Transverse colon (tissue), 4 donors: Measurements from ENCODE around the gene RGS6. TPM values are rescaled to one million over a fixed set of nuclear protein-coding genes. Genes with fewer than 3 reads are reported as not detected.

Source experiments
- DNase-seq: peaks from one replicate; pipeline ENCODE4 v3.0.0-alpha.2; 2019
- H3K27ac ChIP-seq, 4 donors: fragments of 200-600 bp; sonication (generic); 2 replicates each; pipeline ENCODE4 v1.5.1; 2016 to 2018; ENCODE audit warnings: inconsistent platforms in 4 of 4
- H3K27me3 ChIP-seq: fragments of 200-600 bp; sonication (generic); 2 replicates; pipeline ENCODE4 v1.5.1; 2017; ENCODE audit warnings: inconsistent platforms
- H3K36me3 ChIP-seq, 4 donors: fragments of 200-600 bp; sonication (generic); 2 replicates each; pipeline ENCODE4 v1.5.1; 2017 to 2019; ENCODE audit warnings: inconsistent platforms in 4 of 4
- H3K4me1 ChIP-seq, 4 donors: fragments of 200-600 bp; sonication (generic); 2 replicates each; pipeline ENCODE4 v1.5.1; 2017 to 2020; ENCODE audit warnings: inconsistent platforms in 4 of 4
- H3K4me3 ChIP-seq, 4 donors: fragments of 200-600 bp; sonication (generic); 1 replicate in 1 of 4; 2 replicates in 3 of 4; pipeline versions ENCODE4 v1.5.1 to v1.6.1; 2017 to 2019; ENCODE audit warnings: inconsistent platforms in 4 of 4
- H3K9me3 ChIP-seq, 2 donors: fragments of 200-600 bp; sonication (generic); 2 replicates each; pipeline ENCODE4 v1.5.1; 2017 to 2019; ENCODE audit warnings: inconsistent platforms in 2 of 2
- EP300 ChIP-seq: sonication (generic); formaldehyde crosslinking; IDR thresholded peaks from one replicate; pipeline ENCODE4 v1.6.1; 2017; ENCODE audit warnings: antibody characterized with exemption, low read depth
- POLR2A ChIP-seq: fragments of 450-650 bp; IDR thresholded peaks from one replicate; pipeline ENCODE4 v1.6.1; 2016; ENCODE audit warnings: antibody characterized with exemption, mild to moderate bottlenecking, moderate library complexity
- POLR2AphosphoS5 ChIP-seq, 3 donors: sonication (generic); formaldehyde crosslinking; IDR thresholded peaks; one replicate each; pipeline ENCODE4 v1.6.1; 2016; ENCODE audit warnings: antibody characterized with exemption in 3 of 3
- WGBS, 2 donors: methylation state at CpG; one replicate each; pipeline ENCODE4 v1.1.5; 2018; ENCODE audit warnings: low coverage in 1 of 2; 5-methylcytosine and 5-hydroxymethylcytosine counted together
- in situ Hi-C, 4 donors: fragments of 200-750 bp; cut with MboI; loops; one replicate each; pipeline versions ENCODE4 v1.15.0 to v1.15.1; 2017; ENCODE audit warnings: low sequenced_read_pairs in 3 of 4, low pct_ligation_motif_present in 1 of 4, low pct_unique_long_range_greater_than_20kb in 1 of 4
- intact Hi-C: fragments of 100-400 bp; cut with DNase I; formaldehyde crosslinking; loops from one replicate; pipeline ENCODE4 v1.15.1; 2023; ENCODE audit warnings: low total_unique reads
- total RNA-seq, 4 donors: library from RNA; depleted of rRNA; stranded (reverse); fragments of >200 nt; gene quantifications; one replicate each; pipeline ENCODE4 v1.1.0, GENCODE V29; 2016
- TF ChIP-seq, protein P1 (sequence below), 5 experiments: fragments of 200-600 bp in 3 of 5; fragments of 450-650 bp in 2 of 5; sonication (generic) in 3 of 5; IDR thresholded peaks; 1 replicate in 2 of 5; 2 replicates in 3 of 5; pipeline ENCODE4 v1.5.1; 2016 to 2017; ENCODE audit warnings: antibody characterized with exemption in 5 of 5, inconsistent platforms in 3 of 5, mild to moderate bottlenecking in 2 of 5, moderate library complexity in 1 of 5

RGS6 gene
- total RNA-seq, 4 donors from 2014 or later, result 0.41 to 0.48 TPM; not detected in 2

DNA sequence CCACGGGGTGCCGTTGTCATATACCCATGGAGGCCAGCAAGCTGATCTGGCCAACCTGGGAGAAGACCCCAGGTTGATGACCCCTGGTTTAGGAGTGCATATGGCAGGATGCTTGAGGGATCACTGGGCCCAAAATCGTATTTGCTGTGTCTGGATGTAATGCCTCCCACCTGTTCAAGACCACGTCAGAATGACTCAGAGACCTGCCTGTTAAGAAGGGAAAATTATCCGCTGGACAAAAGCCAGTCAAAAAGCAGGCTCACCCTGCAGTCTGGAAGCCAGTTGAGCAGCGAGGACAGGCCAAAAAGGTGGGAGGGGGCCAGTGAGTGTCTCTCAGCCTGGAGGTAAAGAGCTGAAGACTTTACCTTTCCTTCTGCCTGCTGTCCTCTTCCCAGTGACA lies 512.5 kb downstream of the RGS6 start:
- no peaks in the 10 kb centered on the region for H3K36me3 ChIP-seq
- intact Hi-C loops, result no loop called here
- no peaks in the 10 kb centered on the region for H3K4me1 ChIP-seq
- in situ Hi-C loops, result no loop called here
- TF ChIP-seq, protein P1, sequence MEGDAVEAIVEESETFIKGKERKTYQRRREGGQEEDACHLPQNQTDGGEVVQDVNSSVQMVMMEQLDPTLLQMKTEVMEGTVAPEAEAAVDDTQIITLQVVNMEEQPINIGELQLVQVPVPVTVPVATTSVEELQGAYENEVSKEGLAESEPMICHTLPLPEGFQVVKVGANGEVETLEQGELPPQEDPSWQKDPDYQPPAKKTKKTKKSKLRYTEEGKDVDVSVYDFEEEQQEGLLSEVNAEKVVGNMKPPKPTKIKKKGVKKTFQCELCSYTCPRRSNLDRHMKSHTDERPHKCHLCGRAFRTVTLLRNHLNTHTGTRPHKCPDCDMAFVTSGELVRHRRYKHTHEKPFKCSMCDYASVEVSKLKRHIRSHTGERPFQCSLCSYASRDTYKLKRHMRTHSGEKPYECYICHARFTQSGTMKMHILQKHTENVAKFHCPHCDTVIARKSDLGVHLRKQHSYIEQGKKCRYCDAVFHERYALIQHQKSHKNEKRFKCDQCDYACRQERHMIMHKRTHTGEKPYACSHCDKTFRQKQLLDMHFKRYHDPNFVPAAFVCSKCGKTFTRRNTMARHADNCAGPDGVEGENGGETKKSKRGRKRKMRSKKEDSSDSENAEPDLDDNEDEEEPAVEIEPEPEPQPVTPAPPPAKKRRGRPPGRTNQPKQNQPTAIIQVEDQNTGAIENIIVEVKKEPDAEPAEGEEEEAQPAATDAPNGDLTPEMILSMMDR (IDR thresholded peaks at IDR 0.05), result no peak
- TF ChIP-seq POLR2AphosphoS5 (IDR thresholded peaks at IDR 0.05), result no peak
- TF ChIP-seq POLR2A, result no peak
- no peak for TF ChIP-seq EP300
- no peaks in the 10 kb centered on the region for H3K9me3 ChIP-seq
- H3K27ac ChIP-seq, result no peak overlapping the region
- H3K4me3 ChIP-seq, result no peak overlapping the region
- WGBS, 2 donors, result 81% methylated on average over 6 of the region's 6 CpGs; no CpG with 5 or more reads in 1 of the 2 donors
- DNase-seq, result no peak
- no peaks in the 10 kb centered on the region for H3K27me3 ChIP-seq

DNA sequence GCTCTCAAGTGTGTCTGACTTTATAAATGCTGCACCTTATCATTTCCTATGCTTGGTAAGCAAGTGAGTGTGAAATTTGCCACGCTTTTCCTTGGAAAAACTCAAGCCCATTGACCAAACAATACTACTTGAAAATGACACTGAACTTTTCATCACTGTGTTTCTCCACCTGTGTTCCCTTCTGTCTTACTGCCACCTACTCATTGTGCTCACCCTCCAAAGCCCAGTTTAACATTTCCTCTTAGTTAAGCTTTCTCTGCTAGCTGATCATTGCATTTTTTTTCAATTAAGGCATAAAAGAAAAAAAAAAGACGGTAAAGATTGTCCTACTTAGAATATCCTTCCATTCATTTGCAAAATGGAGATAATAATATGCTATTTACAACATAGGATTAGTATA lies 516.0 kb downstream of the RGS6 start:
- H3K27me3 ChIP-seq, result no peaks in the 10 kb centered on the region
- no peaks in the 10 kb centered on the region for H3K36me3 ChIP-seq
- H3K4me1 ChIP-seq, result peaks cover 0 to 17% (median 6%) of the 10 kb centered on the region in 4 donors
- intact Hi-C loops, result no loop called here
- in situ Hi-C loops, result no loop called here
- no peak overlapping the region for H3K27ac ChIP-seq
- DNase-seq, result no peak
- WGBS, 2 donors, result 74 to 80% methylated on average over 2 of the region's 2 CpGs
- no peak overlapping the region for H3K4me3 ChIP-seq
- TF ChIP-seq, protein P1 (IDR thresholded peaks at IDR 0.05), result no peak
- TF ChIP-seq POLR2AphosphoS5 (IDR thresholded peaks at IDR 0.05), result no peak
- TF ChIP-seq EP300, result no peak
- no peak for TF ChIP-seq POLR2A
- no peaks in the 10 kb centered on the region for H3K9me3 ChIP-seq

DNA sequence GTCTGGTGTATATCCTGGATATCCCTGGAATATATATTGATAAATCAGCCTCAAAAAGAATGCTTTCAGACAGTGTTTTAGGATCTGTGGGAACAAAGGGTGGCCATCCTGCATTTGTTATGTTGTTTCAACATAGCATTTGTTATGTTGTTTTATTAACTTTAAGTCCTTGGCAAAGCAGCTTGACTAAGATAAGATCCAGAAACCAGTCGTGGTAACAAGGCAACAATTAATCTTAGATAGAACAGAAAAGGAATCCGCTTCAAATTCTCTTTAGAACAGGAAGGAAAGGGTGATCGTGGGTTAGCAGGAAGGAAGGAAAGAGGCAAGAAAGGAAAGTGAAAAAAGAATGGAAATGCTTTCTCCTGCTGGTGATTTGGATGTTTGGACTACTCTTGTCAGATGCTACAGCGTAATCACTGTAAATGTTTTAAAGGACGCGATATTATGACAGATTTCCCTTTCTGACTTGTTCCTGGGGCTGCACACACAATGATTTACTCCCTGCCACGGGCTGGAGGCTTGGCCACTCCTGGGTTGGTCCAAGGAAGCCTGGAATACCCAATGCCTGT lies 518.3 kb downstream of the RGS6 start:
- TF ChIP-seq POLR2AphosphoS5 (IDR thresholded peaks at IDR 0.05) (peak in 2 of 3 donors; percentile 13 to 47), EP300 (no peak)
- TF ChIP-seq, protein P1 (IDR thresholded peaks at IDR 0.05), result no peak
- Histone ChIP-seq H3K27ac (no peak overlapping the region), H3K36me3 (no peaks in the 10 kb centered on the region), H3K4me1 (peaks cover 0 to 17% (median 6%) of the 10 kb centered on the region in 4 donors), H3K4me3 (no peak overlapping the region), H3K9me3 (no peaks in the 10 kb centered on the region), H3K27me3 (no peaks in the 10 kb centered on the region)
- in situ Hi-C loops (no loop called here), intact Hi-C loops (no loop called here)
- no peak for DNase-seq
- 43 to 57% methylated on average over 3 to 7 of the region's 7 CpGs for WGBS, 2 donors

DNA sequence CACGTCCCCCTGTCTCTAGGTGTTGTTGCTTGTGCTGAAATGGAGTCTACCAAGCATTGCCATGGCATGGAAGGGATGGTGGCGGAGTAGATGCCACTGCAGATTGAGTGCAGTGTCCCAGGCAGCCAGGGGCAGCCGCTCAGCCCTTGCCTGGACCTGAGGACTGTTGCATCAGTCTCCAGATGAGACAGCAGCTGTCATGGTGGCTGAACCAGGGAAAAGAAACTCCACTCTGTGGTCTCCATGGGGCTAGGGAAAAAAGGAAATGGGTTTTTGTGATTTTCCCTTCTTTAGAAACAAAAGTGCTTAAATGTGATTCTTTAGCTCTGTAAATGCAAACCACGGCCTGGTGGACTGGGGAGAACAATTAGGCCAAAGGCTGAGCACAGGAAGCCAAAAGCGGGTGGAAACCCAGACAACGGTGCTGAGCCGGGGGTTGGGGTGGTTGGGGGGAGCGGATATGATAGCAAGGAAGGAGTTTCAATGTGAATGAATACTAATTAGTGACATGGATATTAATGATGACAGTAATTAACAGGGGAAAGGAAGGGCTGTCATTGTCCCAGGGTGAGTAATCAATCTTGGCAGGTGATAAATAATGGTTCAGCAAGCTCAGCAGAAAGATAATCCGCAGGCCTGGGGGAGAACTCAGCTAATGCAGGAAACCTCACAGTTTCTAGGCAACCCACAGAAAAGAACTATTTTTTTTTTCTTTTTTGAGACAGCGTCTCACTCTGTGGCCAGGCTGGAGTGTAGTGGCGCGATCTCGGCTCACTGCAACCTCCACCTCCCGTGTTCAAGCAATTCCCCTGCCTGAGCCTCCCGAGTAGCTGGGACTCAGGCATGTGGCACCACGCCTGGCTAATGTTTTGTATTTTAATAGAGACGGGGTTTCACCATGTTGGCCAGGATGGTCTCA lies 519.1 kb downstream of the RGS6 start:
- Histone ChIP-seq H3K27ac (no peak overlapping the region), H3K4me3 (no peak overlapping the region), H3K9me3 (no peaks in the 10 kb centered on the region), H3K27me3 (no peaks in the 10 kb centered on the region), H3K4me1 (peaks cover 0 to 17% (median 6%) of the 10 kb centered on the region in 4 donors), H3K36me3 (no peaks in the 10 kb centered on the region)
- peak; percentile 17 for DNase-seq
- intact Hi-C loops (no loop called here), in situ Hi-C loops (no loop called here)
- WGBS, 2 donors, result 41 to 61% methylated on average over 7 to 17 of the region's 17 CpGs
- TF ChIP-seq POLR2AphosphoS5 (IDR thresholded peaks at IDR 0.05) (no peak), POLR2A (no peak)
